OCI-LY1 (cell line): ENCODE results near the gene GRIA4.

Experiments
- CTCF ChIP-seq: fragments of 200-600 bp; sonication (generic), shearing (Covaris generic); IDR thresholded peaks from 2 replicates; pipeline ENCODE4 v1.5.1; 2017; ENCODE audit warnings: mild to moderate bottlenecking, antibody characterized with exemption, low read length, moderate library complexity, mixed read lengths
- EZH2 ChIP-seq: fragments of 200-600 bp; sonication (generic), shearing (Covaris generic); IDR thresholded peaks from 2 replicates; pipeline ENCODE4 v1.8.0; 2017; ENCODE audit warnings: borderline replicate concordance, mixed run types, mild to moderate bottlenecking, antibody characterized with exemption, low read length, moderate library complexity, mixed read lengths

GRCh38 chr11:105918039-105918438 is 308.2 kb downstream of the GRIA4 start:
- TF ChIP-seq CTCF (no peak), EZH2 (no peak)
